ENCODE results near the gene IPMK.

DNA sequence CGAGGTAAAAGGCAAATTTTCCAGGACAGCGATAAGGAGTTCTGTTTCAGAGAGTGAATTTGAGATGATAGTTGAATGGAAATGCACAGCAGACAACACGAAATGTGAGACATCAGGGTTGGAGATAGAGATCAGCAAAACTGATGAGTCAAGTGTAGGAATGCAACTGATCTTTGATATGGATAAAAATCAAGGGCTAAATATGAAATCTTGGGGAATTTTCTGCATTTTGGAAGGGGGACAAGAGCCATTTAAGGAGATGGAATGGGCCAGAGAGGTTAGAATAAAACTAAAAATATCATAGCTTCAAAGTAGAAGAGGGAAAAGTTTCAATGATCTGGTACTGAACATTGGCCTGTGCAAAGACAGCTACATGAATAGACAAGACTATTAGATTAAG lies 12.8 kb upstream of the IPMK start:
- TF ChIP-seq, protein P1, sequence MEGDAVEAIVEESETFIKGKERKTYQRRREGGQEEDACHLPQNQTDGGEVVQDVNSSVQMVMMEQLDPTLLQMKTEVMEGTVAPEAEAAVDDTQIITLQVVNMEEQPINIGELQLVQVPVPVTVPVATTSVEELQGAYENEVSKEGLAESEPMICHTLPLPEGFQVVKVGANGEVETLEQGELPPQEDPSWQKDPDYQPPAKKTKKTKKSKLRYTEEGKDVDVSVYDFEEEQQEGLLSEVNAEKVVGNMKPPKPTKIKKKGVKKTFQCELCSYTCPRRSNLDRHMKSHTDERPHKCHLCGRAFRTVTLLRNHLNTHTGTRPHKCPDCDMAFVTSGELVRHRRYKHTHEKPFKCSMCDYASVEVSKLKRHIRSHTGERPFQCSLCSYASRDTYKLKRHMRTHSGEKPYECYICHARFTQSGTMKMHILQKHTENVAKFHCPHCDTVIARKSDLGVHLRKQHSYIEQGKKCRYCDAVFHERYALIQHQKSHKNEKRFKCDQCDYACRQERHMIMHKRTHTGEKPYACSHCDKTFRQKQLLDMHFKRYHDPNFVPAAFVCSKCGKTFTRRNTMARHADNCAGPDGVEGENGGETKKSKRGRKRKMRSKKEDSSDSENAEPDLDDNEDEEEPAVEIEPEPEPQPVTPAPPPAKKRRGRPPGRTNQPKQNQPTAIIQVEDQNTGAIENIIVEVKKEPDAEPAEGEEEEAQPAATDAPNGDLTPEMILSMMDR (conservative IDR thresholded peaks at IDR 0.05; ENCODE audit: low read length), result no peak
- TF ChIP-seq EZH2phosphoT487 (IDR thresholded peaks at IDR 0.05; ENCODE audit: borderline replicate concordance, low read depth, low read length), result no peak
